IPS DF 19.7 (cell line): Measurements from ENCODE around the gene UBE3C.
"Not testable (repeated sequence)": the region's sequence is repeated elsewhere in the genome, so short reads cannot be mapped to it uniquely, and the experiment has no call there.

Source experiments
- DNase-seq: peaks from one replicate; pipeline ENCODE4 v3.0.0-alpha.2; 2013; ENCODE audit warnings: low read depth, low spot score

UBE3C gene

GRCh38 chr7:157138424-157139110 lies at the start of gene UBE3C:
UBE3C (plus strand) TSS chr7:157138926; CDS start chr7:157139273, 347 bp downstream.
- DNase-seq, result no peak

GRCh38 chr7:157089100-157089610 lies 49.6 kb upstream of the UBE3C start:
- no peak for DNase-seq

DNA sequence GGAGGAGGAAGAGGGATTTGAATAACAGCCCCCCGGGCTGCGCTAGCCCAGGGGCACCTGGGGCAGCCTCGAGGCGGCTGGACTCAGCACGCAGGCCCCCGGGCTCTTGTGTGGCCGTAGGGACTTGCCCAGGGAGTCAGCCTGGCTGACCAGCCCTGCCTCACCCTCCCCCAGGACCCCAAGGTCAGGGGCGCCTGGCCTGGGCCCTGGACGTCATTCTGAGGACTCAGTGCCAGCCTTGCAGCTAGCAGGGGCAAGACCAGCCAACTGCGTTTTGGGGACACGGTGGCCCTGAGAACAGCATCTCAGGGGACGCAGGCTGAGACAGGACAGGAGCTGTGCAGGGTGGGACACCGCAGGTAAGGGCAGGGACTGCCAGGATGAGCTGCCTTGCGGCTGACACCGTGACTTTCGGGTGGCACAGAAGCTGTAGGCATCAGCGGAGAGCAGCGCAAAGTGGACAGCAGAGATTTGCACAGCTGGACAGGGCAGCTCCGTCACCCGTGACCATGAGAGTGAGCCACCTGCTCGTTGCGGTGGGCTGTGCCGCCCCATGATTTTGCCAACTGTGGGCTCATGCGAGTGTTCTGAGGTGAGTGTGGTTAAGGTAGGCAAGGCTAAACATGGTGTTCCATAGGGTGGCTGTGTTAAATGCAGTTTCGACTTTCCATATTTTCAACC lies 48.1 kb upstream of the UBE3C start:
- no peak for DNase-seq

DNA sequence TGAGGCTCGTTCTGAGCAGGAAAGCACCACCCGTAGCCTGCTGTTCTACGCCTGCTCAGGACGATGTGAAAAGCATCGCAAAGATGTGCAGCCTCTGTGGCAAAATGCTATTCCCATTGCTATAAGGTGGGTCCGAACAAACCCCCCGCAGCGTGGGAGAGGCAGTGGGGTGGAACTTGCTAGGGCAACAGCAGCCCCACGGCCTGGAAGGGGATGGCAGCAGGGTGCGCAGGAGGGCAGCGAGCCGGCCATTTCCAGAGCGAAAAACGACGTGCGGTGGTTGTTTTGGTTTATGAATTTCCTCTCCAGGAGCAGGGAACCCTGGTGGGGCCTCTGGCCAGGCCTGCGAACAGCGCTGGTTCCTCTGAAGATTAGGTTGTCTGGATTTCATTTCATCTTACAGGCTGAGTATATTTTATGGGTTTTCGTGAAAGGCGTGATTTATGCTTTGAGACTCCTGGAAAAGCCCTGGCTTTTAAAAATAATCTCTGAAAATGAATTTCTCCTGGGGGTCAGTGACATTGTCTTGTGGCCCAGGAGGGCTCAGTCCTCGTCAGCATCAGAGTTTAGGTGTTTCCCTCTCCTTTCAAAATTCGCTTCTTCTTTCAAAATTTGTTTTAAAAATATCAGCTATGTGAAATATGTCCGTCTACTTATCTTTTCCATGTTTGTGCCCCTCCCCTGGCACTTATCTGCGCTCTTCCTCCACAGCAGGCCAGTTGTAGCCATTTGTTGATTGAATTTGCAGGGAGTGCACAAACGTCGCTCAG lies 42.3 kb upstream of the UBE3C start:
- no peak for DNase-seq

GRCh38 chr7:157097056-157097329 lies 41.7 kb upstream of the UBE3C start:
- no peak for DNase-seq

GRCh38 chr7:157097569-157097968 lies 41.2 kb upstream of the UBE3C start:
- no peak for DNase-seq

DNA sequence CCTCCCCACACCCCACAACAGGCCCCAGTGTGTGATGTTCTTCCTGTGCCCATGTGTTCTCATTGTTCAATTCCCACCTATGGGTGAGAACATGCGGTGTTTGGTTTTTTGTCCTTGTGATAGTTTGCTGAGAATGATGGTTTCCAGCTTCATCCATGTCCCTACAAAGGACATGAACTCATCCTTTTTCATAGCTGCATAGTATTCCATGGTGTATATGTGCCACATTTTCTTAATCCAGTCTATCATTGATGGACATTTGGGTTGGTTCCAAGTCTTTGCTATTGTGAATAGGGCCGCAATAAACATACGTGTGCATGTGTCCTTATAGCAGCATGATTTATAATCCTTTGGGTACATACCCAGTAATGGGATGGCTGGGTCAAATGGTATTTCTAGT lies 38.7 kb upstream of the UBE3C start:
- DNase-seq, result not testable (repeated sequence)

GRCh38 chr7:157103641-157104040 lies 35.1 kb upstream of the UBE3C start:
- not testable (repeated sequence) for DNase-seq

DNA sequence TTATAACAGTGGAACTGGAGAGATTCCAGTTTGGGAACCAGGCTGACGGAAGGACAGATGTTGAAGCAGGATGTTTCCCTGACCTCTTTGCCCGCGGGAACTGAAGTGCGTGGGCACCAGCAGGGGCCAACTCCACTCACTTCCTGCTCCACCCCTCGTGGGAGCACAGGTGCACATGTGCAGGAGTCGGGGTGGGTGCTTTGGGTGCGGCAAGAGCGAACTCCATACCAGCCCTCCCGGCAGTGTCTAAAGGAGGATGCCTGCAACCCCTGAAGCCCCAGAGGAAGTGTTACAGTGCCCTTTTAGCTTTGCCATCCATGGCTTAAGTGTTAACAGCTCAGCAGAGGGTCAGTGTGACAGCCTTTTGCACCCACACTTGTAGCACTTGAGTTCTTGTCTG lies 27.4 kb upstream of the UBE3C start:
- no peak for DNase-seq

GRCh38 chr7:157112706-157113105 lies 26.0 kb upstream of the UBE3C start:
- no peak for DNase-seq

GRCh38 chr7:157113607-157114006 lies 25.1 kb upstream of the UBE3C start:
- DNase-seq, result no peak

DNA sequence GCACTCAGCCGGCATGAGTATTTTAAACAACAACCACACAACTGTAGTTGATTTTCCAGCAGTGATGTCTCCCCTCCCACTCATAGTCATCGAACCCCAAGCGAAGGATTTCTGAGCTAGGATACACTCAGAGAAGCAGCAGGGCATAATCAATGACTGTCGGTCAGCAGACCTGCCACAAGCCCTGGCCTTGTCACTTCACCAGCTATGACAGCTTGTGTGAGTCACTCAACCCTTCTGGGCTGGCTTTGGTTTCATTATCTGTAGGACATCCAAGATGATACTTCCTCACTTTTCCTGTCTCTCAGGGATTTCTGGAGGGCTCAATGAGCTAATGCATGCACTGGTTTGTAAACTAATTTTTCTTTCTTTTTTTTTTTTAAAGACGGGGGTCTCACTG lies 22.0 kb upstream of the UBE3C start:
- no peak for DNase-seq

DNA sequence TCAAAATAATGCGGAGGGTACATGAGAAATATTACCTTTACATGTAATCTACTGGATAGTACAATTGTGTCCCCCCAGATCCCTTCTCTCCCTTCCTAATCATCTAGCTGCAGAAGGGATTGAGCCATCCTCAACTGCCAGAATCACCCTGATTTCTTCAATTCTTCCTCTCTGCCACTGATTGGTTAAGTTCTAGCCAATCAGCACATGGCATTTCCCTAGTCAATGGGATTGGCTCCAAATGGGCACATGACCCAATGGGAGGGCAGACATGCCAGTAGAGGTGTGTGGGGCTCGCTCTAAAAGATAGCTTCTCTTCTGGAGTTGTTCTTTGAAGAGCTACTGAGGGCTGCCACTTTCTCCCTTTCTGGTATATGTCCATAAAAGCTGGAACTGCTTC lies 20.9 kb upstream of the UBE3C start:
- no peak for DNase-seq

- no peak for DNase-seq
These were observed 18.5 kb upstream of the UBE3C start for GRCh38 chr7:157120181-157120580.

DNA sequence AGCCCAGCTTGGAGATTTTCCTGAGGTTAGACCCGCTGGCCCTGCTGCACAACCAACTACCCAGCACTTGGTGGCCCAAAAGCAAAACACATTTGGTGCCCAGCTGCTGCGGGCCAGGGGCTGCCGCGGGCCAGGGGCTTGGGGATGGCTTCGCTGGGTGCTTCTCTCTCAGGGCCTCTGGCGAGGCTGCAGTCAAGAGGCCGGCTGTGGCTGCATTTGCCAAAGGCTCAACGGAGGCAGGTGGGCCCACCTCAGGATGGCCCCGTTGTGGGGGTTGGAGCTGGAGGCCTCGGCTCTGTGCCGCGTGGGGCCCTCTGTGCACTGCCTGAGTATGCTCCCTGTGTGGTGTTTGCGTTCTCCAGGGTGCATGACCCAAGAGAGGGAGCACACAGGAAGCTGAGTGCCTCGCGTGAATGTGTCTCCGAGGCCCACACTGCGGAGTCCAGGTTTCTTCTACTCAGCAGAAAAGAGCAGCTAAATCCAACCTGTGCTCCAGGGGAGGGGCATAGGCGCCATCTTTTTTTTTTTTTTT lies 17.5 kb upstream of the UBE3C start:
- DNase-seq, result no peak

DNA sequence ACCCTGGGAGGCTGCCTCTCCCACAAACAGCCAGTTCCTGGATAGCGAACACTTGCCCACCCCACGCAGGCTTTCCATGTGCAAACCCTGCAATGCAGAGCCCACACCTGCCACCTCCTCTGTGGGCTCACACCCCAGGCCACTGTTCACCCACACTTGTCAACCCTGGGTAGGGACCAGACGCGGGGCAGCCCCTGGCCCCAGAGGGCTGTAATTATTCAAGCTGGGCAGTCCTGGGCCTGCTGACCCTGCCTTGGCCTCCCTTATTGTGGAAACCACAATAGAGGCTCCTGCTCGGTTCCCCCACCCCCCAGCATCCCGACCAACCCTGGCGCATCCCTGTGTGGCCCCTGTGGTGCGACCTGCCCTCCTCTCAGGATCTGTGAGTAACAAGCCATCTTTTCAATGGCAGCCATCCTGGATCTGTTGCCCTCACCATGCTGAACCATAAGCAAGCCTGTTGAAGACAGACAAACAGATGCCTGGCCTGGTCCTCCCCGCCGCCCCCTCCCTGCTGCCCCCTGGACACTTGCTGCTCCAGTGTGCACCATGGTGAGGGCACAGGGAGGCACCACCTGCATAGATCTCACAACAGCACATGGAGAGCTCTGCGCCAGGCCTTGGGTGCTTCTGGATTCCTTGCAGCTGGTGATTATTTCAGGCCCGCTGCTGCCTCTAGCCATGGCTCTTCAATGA lies 15.8 kb upstream of the UBE3C start:
- no peak for DNase-seq

DNA sequence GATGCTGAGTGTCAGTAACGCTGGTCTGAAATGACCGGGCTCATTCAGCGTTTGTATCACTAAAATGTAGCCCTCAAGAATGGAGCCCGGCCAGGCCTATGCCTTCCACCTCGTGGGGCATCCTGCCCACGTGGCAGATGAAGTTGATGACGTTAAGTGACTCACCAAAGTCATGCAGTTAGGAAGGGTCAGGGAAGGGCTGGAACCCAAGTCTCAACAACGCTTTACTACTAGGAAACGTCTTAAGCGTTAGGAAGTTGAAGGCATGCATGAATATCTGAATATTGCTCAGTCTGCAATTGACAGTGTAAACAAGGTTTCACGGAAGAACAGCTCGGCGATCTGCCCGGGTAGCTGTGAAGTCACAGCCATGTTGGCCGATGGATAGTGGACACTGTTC lies 14.0 kb upstream of the UBE3C start:
- DNase-seq, result no peak

- no peak for DNase-seq
These were observed 13.1 kb upstream of the UBE3C start for GRCh38 chr7:157125376-157126223.

DNA sequence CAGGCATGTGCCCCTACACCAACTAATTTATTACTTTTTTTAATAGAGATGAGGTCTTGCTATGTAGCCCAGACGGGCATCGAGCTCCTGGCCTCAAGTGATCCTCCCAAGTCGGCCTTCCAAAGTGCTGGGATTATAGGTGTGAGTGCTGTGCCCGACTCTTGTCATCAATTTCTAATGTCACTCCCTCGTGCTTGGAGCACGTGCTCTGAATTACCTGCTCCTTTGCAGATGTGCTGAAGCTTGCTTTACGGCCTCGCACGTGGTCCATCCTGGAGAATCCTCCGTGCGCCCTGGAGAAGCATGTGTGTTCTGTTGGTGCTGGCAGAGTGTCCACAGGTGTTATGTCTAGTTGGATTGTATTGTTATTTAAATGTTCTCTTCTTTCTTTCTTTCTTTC lies 11.8 kb upstream of the UBE3C start:
- no peak for DNase-seq

DNA sequence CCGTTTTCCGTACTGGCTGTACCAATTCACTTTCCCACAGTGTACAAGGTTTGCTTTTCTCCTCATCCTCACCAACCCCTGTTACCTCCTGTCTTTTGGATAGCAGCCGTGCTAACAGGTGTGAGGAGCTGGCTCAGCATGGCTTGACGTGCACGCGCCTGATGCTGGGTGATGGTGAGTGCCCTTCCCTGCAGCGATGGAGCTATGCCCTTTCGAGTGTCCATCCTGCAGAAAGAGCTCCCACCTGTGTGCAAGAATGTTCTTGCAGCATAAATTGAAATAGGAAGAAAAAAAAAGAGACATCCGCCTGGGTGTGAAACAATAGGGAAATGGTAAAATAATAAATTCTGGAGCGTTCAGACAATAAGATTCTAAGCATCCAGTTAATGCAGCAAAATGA lies 9.5 kb upstream of the UBE3C start:
- DNase-seq, result no peak

GRCh38 chr7:157129907-157130460 lies 8.7 kb upstream of the UBE3C start:
- DNase-seq, result no peak
